ENCODE results near the gene SMYD2. TPM values are rescaled to one million over a fixed set of nuclear protein-coding genes. Genes with fewer than 3 reads are reported as not detected.

Gene SMYD2
- 4.4 and 5.2 TPM in 2 replicates for total RNA-seq (2021; fragmentation: NEBNext Ultra II Directional; extraction: Animal tissue kit (Norgen Biotek cat#: 25700))
- polyA plus RNA-seq (2011; rRNA removed), result 1.6 and 3.0 TPM in 2 replicates
- polyA plus RNA-seq (2011; cell fraction: cytosol; rRNA removed), result 3.4 TPM
- polyA plus RNA-seq (2011; cell fraction: nucleus; rRNA removed), result 3.5 TPM
- polyA plus RNA-seq (2012, experiment 1 of 2), result 3.9 to 9.8 TPM (median 4.9 TPM) in 4 replicates
- polyA plus RNA-seq (2012, experiment 2 of 2), result 3.1 TPM
- 3.2 TPM for polyA plus RNA-seq (2013, experiment 1 of 2)
- 3.3 TPM for polyA plus RNA-seq (2013, experiment 2 of 2)
- 4.1 and 4.3 TPM in 2 replicates for polyA minus RNA-seq (2011; rRNA and poly(A)+ RNA removed)
- 2.3 TPM for polyA minus RNA-seq (2011; cell fraction: cytosol; rRNA and poly(A)+ RNA removed)
- 3.4 TPM for polyA minus RNA-seq (2011; cell fraction: nucleus; rRNA and poly(A)+ RNA removed)
- long read RNA-seq, experiment 1, partial matches to known transcripts, result 0 of 1 reads
- long read RNA-seq, experiment 1, other reads (novel, unspliced or antisense), result 1 of 1 reads
- long read RNA-seq, experiment 2, partial matches to known transcripts, result 1 of 2 reads
- long read RNA-seq, experiment 2, other reads (novel, unspliced or antisense), result 0 of 2 reads

GRCh38 chr1:214281021-214281719 lies at the start of gene SMYD2:
SMYD2 (plus strand) TSS chr1:214281159; CDS start chr1:214281255, 96 bp downstream.
- Histone ChIP-seq H4K91ac (replicated peaks; ENCODE audit: insufficient read length, low read length) (peak within 1 kb of the TSS; percentile 60), H3K18ac (ENCODE audit: extremely low read depth, low read length) (peak within 1 kb of the TSS; percentile 94), H2BK12ac (ENCODE audit: low read depth, low read length) (peak within 1 kb of the TSS; percentile 27; the same call in 1 of the 2 replicates), H3K79me2 (ENCODE audit: control insufficient read depth in 1 of 2, insufficient read depth in 2 of 2, low read length in 2 of 2) (no peaks in the 10 kb centered on the region), H3K4me3 (ENCODE audit: extremely low read depth in 1 of 4, insufficient read depth in 2 of 4, low read depth in 3 of 4, low read length in 4 of 4) (peak within 1 kb of the TSS; percentile 70 to 79 (median 70)), H4K20me1 (replicated peaks in 1 of 2; ENCODE audit: control insufficient read depth in 1 of 2, insufficient read depth in 2 of 2, low read length in 2 of 2) (peaks cover 0 to 2% of the 10 kb centered on the region in 2 experiments), H3K27ac (ENCODE audit: low read depth, low read length) (peak within 1 kb of the TSS; percentile 33; the same call in 1 of the 2 replicates), H2BK5ac (ENCODE audit: low read depth, low read length) (peak within 1 kb of the TSS; percentile 39; the same call in 1 of the 2 replicates), H3K9me3 (ENCODE audit: insufficient read depth in 2 of 2, low read depth in 1 of 2, low read length in 1 of 2) (no peaks in the 10 kb centered on the region), H3K14ac (ENCODE audit: insufficient read length) (no peak within 1 kb of the TSS), H3K56ac (replicated peaks; ENCODE audit: insufficient read length, low read depth, low read length) (peak within 1 kb of the TSS; percentile 73), H3K4ac (replicated peaks; ENCODE audit: insufficient read length, low read depth, low read length) (peak within 1 kb of the TSS; percentile 66), H2BK20ac (ENCODE audit: low read length) (peak within 1 kb of the TSS; percentile 40; the same call in 1 of the 2 replicates), H3K4me2 (ENCODE audit: insufficient read depth in 1 of 2, low read depth in 2 of 2, low read length in 2 of 2) (peak within 1 kb of the TSS; percentile 99 to 100), H3K23ac (ENCODE audit: insufficient read length) (no peak within 1 kb of the TSS), H2AFZ (ENCODE audit: low read length) (peak within 1 kb of the TSS; percentile 47; the same call in 1 of the 2 replicates), H3K4me1 (replicated peaks in 1 of 4; ENCODE audit: control insufficient read depth in 3 of 4, insufficient read depth in 4 of 4, low read length in 3 of 4) (peaks cover 2 to 12% (median 4%) of the 10 kb centered on the region in 4 experiments; a peak in 4 of 7 replicates), H2BK120ac (replicated peaks; ENCODE audit: low read depth, low read length) (peak within 1 kb of the TSS; percentile 76), H3K23me2 (ENCODE audit: low read depth, low read length) (peaks cover 8% of the 10 kb centered on the region), H4K5ac (ENCODE audit: insufficient read length, low read depth, low read length) (peak within 1 kb of the TSS; percentile 37), H2AK5ac (ENCODE audit: low read depth, low read length) (no peak within 1 kb of the TSS), H3K9ac (replicated peaks in 1 of 4; ENCODE audit: extremely low read depth in 1 of 4, low read depth in 3 of 4, low read length in 3 of 4) (peak within 1 kb of the TSS; percentile 40 to 80 (median 56); a peak in 6 of 7 replicates), H3K79me1 (ENCODE audit: low read depth, low read length) (no peaks in the 10 kb centered on the region), H3K27me3 (replicated peaks in 1 of 4; ENCODE audit: control insufficient read depth in 3 of 4, extremely low read depth in 1 of 4, insufficient read depth in 3 of 4, low read length in 3 of 4) (peaks cover 8 to 38% (median 34%) of the 10 kb centered on the region in 4 experiments), H4K8ac (ENCODE audit: extremely low read depth, insufficient read depth, low read length) (peak within 1 kb of the TSS; percentile 28), H2BK15ac (ENCODE audit: low read length) (peak within 1 kb of the TSS; percentile 36; the same call in 1 of the 2 replicates), H3K36me3 (ENCODE audit: control insufficient read depth in 2 of 4, insufficient read depth in 4 of 4, low read length in 3 of 4) (no peaks in the 10 kb centered on the region)
- CTCF ChIA-PET (ENCODE audit: partially characterized antibody), result interaction anchor here (0.8 to 7.2 kb wide), 5 partner anchors 9 to 49 kb away, joined by 3 to 162 read pairs (median 8); no protein-coding TSS in a partner anchor
- FAIRE-seq, result no peak
- WGBS, 2 experiments (ENCODE audit: extremely low coverage in 1 of 2, insufficient coverage in 1 of 2, insufficient read length in 1 of 2, insufficient replicate concordance in 2 of 2, low coverage in 1 of 2, low lambda C conversion rate in 2 of 2, missing lambda C conversion rate in 1 of 2), result 0% methylated on average over 17 of the region's 94 CpGs; no CpG with 5 or more reads in 1 of the 2 experiments
- POLR2A ChIA-PET (ENCODE audit: partially characterized antibody), result interaction anchor here (0.6 to 2.6 kb wide), 8 partner anchors 10 to 299 kb away, joined by 3 to 15 read pairs (median 3); partner anchors contain the start of gene PTPN14
- DNase-seq (ENCODE audit: low read depth in 1 of 2, low spot score in 2 of 2), result peak in 1 of 2 experiments; percentile 85
- peak; percentile 85; the same call in 1 of the 2 replicates for TF ChIP-seq RBBP5 (IDR thresholded peaks at IDR 0.05; ENCODE audit: borderline replicate concordance, low read depth, low read length)
- peak; percentile 28; the same call in 1 of the 2 replicates for TF ChIP-seq POLR2AphosphoS5 (IDR thresholded peaks at IDR 0.05; ENCODE audit: low read depth, low read length)
- TF ChIP-seq MAX (IDR thresholded peaks at IDR 0.05), result peak; percentile 70; the same call in 1 of the 2 replicates
- peak; percentile 50; the same call in 1 of the 2 replicates for TF ChIP-seq TAF1 (IDR thresholded peaks at IDR 0.05; ENCODE audit: low read depth, low read length)
- peak; percentile 84 for TF ChIP-seq ASH2L (IDR thresholded peaks at IDR 0.05; ENCODE audit: low read length)
- peak; percentile 45 for TF ChIP-seq TAF7 (optimal IDR thresholded peaks at IDR 0.05; ENCODE audit: borderline replicate concordance, low read depth, low read length)
- peak; percentile 62 for TF ChIP-seq PHF8 (conservative IDR thresholded peaks at IDR 0.05; ENCODE audit: low read depth, low read length)
- no peak for TF ChIP-seq CREB1 (IDR thresholded peaks at IDR 0.05)

Measured in H1 (cell line).